GM12872 (cell line): Measurements from ENCODE around the gene B3GALT6.

ENCODE experiments used
- CTCF ChIP-seq: IDR thresholded peaks from 3 replicates; pipeline ENCODE4 v1.5.1; 2011; ENCODE audit warnings: low read depth, mild to moderate bottlenecking, low read length, moderate library complexity; ENCODE audit not compliant: insufficient read depth

The B3GALT6 gene

GRCh38 chr1:1262758-1263157 is 30.7 kb downstream of the B3GALT6 start:
- TF ChIP-seq CTCF: no peak

- no peak for TF ChIP-seq CTCF
Observed at GRCh38 chr1:1264026-1264425, 32.0 kb downstream of the B3GALT6 start.

GRCh38 chr1:1264868-1265272 is 32.8 kb downstream of the B3GALT6 start:
- TF ChIP-seq CTCF: peak; percentile 26; the same call in 1 of the 3 replicates

- no peak for TF ChIP-seq CTCF
Observed at GRCh38 chr1:1267488-1268283, 35.6 kb downstream of the B3GALT6 start.

- no peak for TF ChIP-seq CTCF
Observed at GRCh38 chr1:1268284-1268682, 36.2 kb downstream of the B3GALT6 start.

GRCh38 chr1:1270813-1271212 is 38.8 kb downstream of the B3GALT6 start:
- no peak for TF ChIP-seq CTCF

GRCh38 chr1:1272341-1273208 is 40.5 kb downstream of the B3GALT6 start:
- no peak for TF ChIP-seq CTCF
